K562 (cell line): ENCODE data around the gene PLOD1. TPM values are rescaled to one million over a fixed set of nuclear protein-coding genes. Genes with fewer than 3 reads are reported as not detected.

Experiments used
- CEBPG ChIP-seq, 3 experiments: fragments of 200-800 bp in 1 of 3; sonication (Bioruptor generic) in 1 of 3; sonication (generic) in 1 of 3; formaldehyde crosslinking in 1 of 3; IDR thresholded peaks in 2 of 3; conservative IDR thresholded peaks in 1 of 3; 2 replicates each; pipeline versions ENCODE4 v1.6.1 to v1.8.0; 2016 to 2022; ENCODE audit warnings: missing compliant biosample characterization in 2 of 3, missing genetic modification characterization in 2 of 3, mild to moderate bottlenecking in 1 of 3, missing genetic modification reagents in 1 of 3
- CHAMP1 ChIP-seq: fragments of 450-650 bp; IDR thresholded peaks from 2 replicates; pipeline ENCODE4 v1.6.1; 2016; ENCODE audit warnings: mild to moderate bottlenecking
- CHD2 ChIP-seq: IDR thresholded peaks from 2 replicates; pipeline ENCODE4 v1.6.1; 2011; ENCODE audit warnings: low read depth, low read length
- CSDE1 ChIP-seq, 2 experiments: fragments of 450-650 bp; IDR thresholded peaks; 2 replicates each; pipeline ENCODE4 v1.6.1; 2016; ENCODE audit warnings: mild to moderate bottlenecking in 1 of 2
- DDX20 ChIP-seq: fragments of 450-650 bp; IDR thresholded peaks from 2 replicates; pipeline ENCODE4 v1.6.1; 2016; ENCODE audit warnings: missing genetic modification characterization, low read depth, mild to moderate bottlenecking, missing compliant biosample characterization, moderate library complexity
- FOXK2 ChIP-seq, 2 experiments: fragments of 450-650 bp; IDR thresholded peaks in 1 of 2; conservative IDR thresholded peaks in 1 of 2; 2 replicates each; pipeline ENCODE4 v1.6.1; 2016; ENCODE audit warnings: low read depth in 2 of 2, mild to moderate bottlenecking in 1 of 2
- GTF3C2 ChIP-seq: IDR thresholded peaks from 3 replicates; pipeline ENCODE4 v1.6.1; 2011; ENCODE audit warnings: borderline replicate concordance, mild to moderate bottlenecking, moderate library complexity; ENCODE audit not compliant: insufficient read length; ENCODE audit errors: extremely low read depth
- HDAC8 ChIP-seq: fragments of 450-650 bp; IDR thresholded peaks from 2 replicates; pipeline ENCODE4 v1.6.1; 2016; ENCODE audit warnings: mild to moderate bottlenecking, missing genetic modification characterization, moderate library complexity, missing compliant biosample characterization
- KLF16 ChIP-seq: IDR thresholded peaks from 2 replicates; pipeline ENCODE4 v1.6.1; 2016; ENCODE audit warnings: antibody characterized with exemption
- PRDM10 ChIP-seq: fragments of 450-650 bp; IDR thresholded peaks from 2 replicates; pipeline ENCODE4 v1.6.1; 2018; ENCODE audit not compliant: partially characterized antibody
- SMAD2 ChIP-seq: fragments of 150-350 bp; IDR thresholded peaks from 2 replicates; pipeline ENCODE4 v1.6.1; 2014; ENCODE audit warnings: low read depth, mild to moderate bottlenecking, low read length
- ZC3H11A ChIP-seq: IDR thresholded peaks from 2 replicates; pipeline ENCODE4 v1.6.1; 2012; ENCODE audit warnings: low read depth, low read length, improper control_type of control experiment
- ZEB2 ChIP-seq: fragments of 450-650 bp; IDR thresholded peaks from 2 replicates; pipeline ENCODE4 v1.6.1; 2016
- ZNF324 ChIP-seq: fragments of 250-450 bp; sonication (Bioruptor Pico); IDR thresholded peaks from 2 replicates; pipeline ENCODE4 v1.4.0; 2020; ENCODE audit warnings: mild to moderate bottlenecking
- ZNF449 ChIP-seq: fragments of 250-450 bp; sonication (Bioruptor Pico); IDR thresholded peaks from 2 replicates; pipeline ENCODE4 v1.8.0; 2022; ENCODE audit warnings: moderate library complexity, mild to moderate bottlenecking, inconsistent platforms
- ZNF780A ChIP-seq: fragments of 250-450 bp; sonication (Bioruptor Pico); IDR thresholded peaks from 2 replicates; pipeline ENCODE4 v1.5.0; 2021; ENCODE audit warnings: mild to moderate bottlenecking
- polyA plus RNA-seq, 8 experiments: library from polyadenylated mRNA; depleted of rRNA in 4 of 8; stranded (reverse) in 5 of 8; unstranded in 3 of 8; fragments of >200 nt; fragmentation: Nextera tagmentation in 2 of 8; fragmentation: Illumina TruSeq in 1 of 8; extraction: Ambion mirVana in 2 of 8; extraction: Trizol in 1 of 8; gene quantifications; 2 replicates each; pipeline versions ENCODE4 v1.2.1 to v1.2.3, GENCODE V29; 2011 to 2014; ENCODE audit warnings: inconsistent platforms in 1 of 8, missing spikeins in 1 of 8
- total RNA-seq, 7 experiments: library from RNA; depleted of rRNA in 6 of 7; stranded (reverse); fragments of >200 nt in 6 of 7; fragmentation: Illumina TruSeq in 2 of 7; extraction: Trizol in 2 of 7; gene quantifications; 2 replicates each; pipeline versions ENCODE4 v1.2.1 to v1.2.3, GENCODE V29; 2011 to 2021; ENCODE audit warnings: low replicate concordance in 1 of 7

PLOD1 gene
- total and polyA plus RNA-seq, 9 of the 15 experiments (the other 6 are each of a cell fraction or from before 2014, with no cell fraction given): 16.6 to 90.8 (median 52.7) TPM

GRCh38 chr1:11908095-11908675, 26.3 kb upstream of the PLOD1 start (continued):
- TF ChIP-seq ZNF780A (CRISPR knock-in tag) (peak; percentile 99), PRDM10 (peak; percentile 75), CSDE1 (IDR thresholded peaks at IDR 0.05) (peak in 1 of 2 experiments; percentile 100; a peak in 2 of 4 replicates), DDX20 (tag) (peak; percentile 85), CEBPG (CRISPR knock-in tag; IDR thresholded peaks at IDR 0.05) (peak; percentile 55), CEBPG (tag; conservative IDR thresholded peaks at IDR 0.05 in 1 of 2, IDR thresholded peaks at IDR 0.05 in 1 of 2) (peak in 1 of 2 experiments; percentile 62; a peak in 2 of 4 replicates), CHD2 (peak; percentile 82), KLF16 (peak; percentile 80), SMAD2 (no peak), HDAC8 (tag) (0 out of 2 replicates have a peak, but pooled peaks have one; percentile 9), ZNF324 (CRISPR knock-in tag) (peak; percentile 78), ZC3H11A (peak; percentile 91; the same call in 1 of the 2 replicates), CHAMP1 (peak; percentile 93), FOXK2 (conservative IDR thresholded peaks at IDR 0.05 in 1 of 2, IDR thresholded peaks at IDR 0.05 in 1 of 2; ENCODE audit: low read depth in 2 of 2) (peak; percentile 69 to 70; a peak in 3 of 4 replicates), ZEB2 (peak; percentile 67; the same call in 1 of the 2 replicates), ZNF449 (CRISPR knock-in tag) (peak; percentile 74; the same call in 1 of the 2 replicates), GTF3C2 (no peak)
